CD4-positive, alpha-beta T cell (primary cell): Measurements from ENCODE around the gene FAM219A. TPM values are rescaled to one million over a fixed set of nuclear protein-coding genes. Genes with fewer than 3 reads are reported as not detected.

ENCODE experiments used
- ATAC-seq: fragments of 200-7000 bp; cut with Tn5 transposase; one replicate; pipeline ENCODE4 v1.10.0; 2022; ENCODE audit warnings: mild to moderate bottlenecking; ENCODE audit not compliant: poor library complexity
- CTCF ChIA-PET: fragments of 350-600 bp; sonication (Branson Sonifier 250); formaldehyde crosslinking; loops from one replicate; lab custom pipeline; 2021; ENCODE audit warnings: antibody characterized with exemption, inconsistent platforms; lab: Charles Lee
- POLR2A ChIA-PET: fragments of 350-600 bp; sonication (Branson Sonifier 250); formaldehyde crosslinking; loops from one replicate; lab custom pipeline; 2021; ENCODE audit warnings: antibody characterized with exemption, inconsistent platforms; lab: Charles Lee
- DNase-seq, 14 experiments: peaks; one replicate each; pipeline ENCODE4 v3.0.0-alpha.2; 2013 to 2020; ENCODE audit warnings: mixed read lengths in 2 of 14
- H3K27ac ChIP-seq, 2 donors: one replicate each; pipeline versions ENCODE4 v1.5.1 to v1.7.0; 2013; ENCODE audit warnings: low read length in 2 of 2, low read depth in 1 of 2, mild to moderate bottlenecking in 1 of 2
- H3K27me3 ChIP-seq, 2 experiments: 1 replicate in 1 of 2; 2 replicates in 1 of 2; pipeline versions ENCODE4 v1.6.1 to v1.7.0; 2013; ENCODE audit warnings: low read length in 2 of 2, control low read depth in 1 of 2, mild to moderate bottlenecking in 1 of 2, moderate library complexity in 1 of 2; ENCODE audit not compliant: insufficient read depth in 2 of 2, control insufficient read depth in 1 of 2
- H3K36me3 ChIP-seq: one replicate; pipeline ENCODE4 v1.6.1; 2013; ENCODE audit warnings: low read length, control low read depth; ENCODE audit not compliant: insufficient read depth
- H3K4me1 ChIP-seq: one replicate; pipeline ENCODE4 v1.6.1; 2013; ENCODE audit warnings: low read length, control low read depth; ENCODE audit not compliant: insufficient read depth
- H3K4me3 ChIP-seq: one replicate; pipeline ENCODE4 v1.5.1; 2013; ENCODE audit warnings: mild to moderate bottlenecking, low read length, moderate library complexity
- H3K9me3 ChIP-seq, 2 experiments: 1 replicate in 1 of 2; 2 replicates in 1 of 2; pipeline versions ENCODE4 v1.6.1 to v1.7.0; 2013; ENCODE audit warnings: low read length in 2 of 2, mild to moderate bottlenecking in 2 of 2, control low read depth in 1 of 2, moderate library complexity in 1 of 2; ENCODE audit not compliant: control insufficient read depth in 1 of 2, insufficient read depth in 1 of 2
- H3K27ac Mint-ChIP-seq: one replicate; pipeline ENCODE4 v1.8.0; 2020; ENCODE audit warnings: mixed read lengths
- H3K27me3 Mint-ChIP-seq: one replicate; pipeline ENCODE4 v1.8.0; 2021; ENCODE audit warnings: mixed read lengths
- H3K36me3 Mint-ChIP-seq: one replicate; pipeline ENCODE4 v1.8.0; 2021; ENCODE audit warnings: low read depth, mixed read lengths
- H3K4me1 Mint-ChIP-seq: one replicate; pipeline ENCODE4 v1.8.0; 2021; ENCODE audit warnings: low read depth, mixed read lengths
- H3K4me3 Mint-ChIP-seq: one replicate; pipeline ENCODE4 v1.8.0; 2020; ENCODE audit warnings: mild to moderate bottlenecking, mixed read lengths
- H3K9me3 Mint-ChIP-seq: one replicate; pipeline ENCODE4 v1.8.0; 2020; ENCODE audit warnings: mixed read lengths
- CTCF ChIP-seq: fragments of 200-600 bp; IDR thresholded peaks from one replicate; pipeline ENCODE4 v1.8.0; 2022; ENCODE audit warnings: antibody characterized with exemption, mild to moderate bottlenecking
- intact Hi-C, 2 experiments: fragments of 100-400 bp; cut with DNase I in 1 of 2; cut with micrococcal nuclease in 1 of 2; formaldehyde crosslinking; loops; one replicate each; pipeline versions ENCODE4 v1.15.1 to v1.9.0; 2023 to 2025; cut with DNase I, micrococcal nuclease
- total RNA-seq, 174 experiments: library from RNA in 2 of 174; stranded (reverse) in 2 of 174; gene quantifications; one replicate each; pipeline ENCODE4 v1.2.3 and lab custom pipeline; 2021 to 2026

The FAM219A gene
- total RNA-seq, 2 experiments from 2014 or later = 7.7 to 8.5 TPM

DNA sequence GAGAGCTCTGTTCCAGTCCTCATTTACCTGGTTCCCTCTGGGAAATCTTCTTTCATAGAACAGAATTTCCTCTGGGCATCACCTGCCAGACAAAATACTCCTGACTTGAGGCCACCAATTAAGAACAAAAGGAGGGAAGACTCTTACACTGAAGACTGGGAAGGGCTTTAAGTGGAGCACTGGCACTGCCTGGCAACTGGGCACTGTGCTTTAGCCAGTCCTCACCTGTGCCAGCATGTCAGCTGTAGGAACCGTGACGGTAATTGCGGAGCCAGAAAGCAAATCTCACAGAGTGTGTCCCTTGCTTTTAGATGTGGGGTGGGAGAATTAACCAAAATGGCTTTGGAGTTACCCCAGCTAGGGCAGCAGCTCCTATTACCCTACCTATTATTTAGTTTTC, 40.6 kb downstream of the FAM219A start:
- no peak overlapping the region for H3K27ac Mint-ChIP-seq
- peaks cover 3% of the 10 kb centered on the region for H3K36me3 Mint-ChIP-seq
- DNase-seq = no peak

DNA sequence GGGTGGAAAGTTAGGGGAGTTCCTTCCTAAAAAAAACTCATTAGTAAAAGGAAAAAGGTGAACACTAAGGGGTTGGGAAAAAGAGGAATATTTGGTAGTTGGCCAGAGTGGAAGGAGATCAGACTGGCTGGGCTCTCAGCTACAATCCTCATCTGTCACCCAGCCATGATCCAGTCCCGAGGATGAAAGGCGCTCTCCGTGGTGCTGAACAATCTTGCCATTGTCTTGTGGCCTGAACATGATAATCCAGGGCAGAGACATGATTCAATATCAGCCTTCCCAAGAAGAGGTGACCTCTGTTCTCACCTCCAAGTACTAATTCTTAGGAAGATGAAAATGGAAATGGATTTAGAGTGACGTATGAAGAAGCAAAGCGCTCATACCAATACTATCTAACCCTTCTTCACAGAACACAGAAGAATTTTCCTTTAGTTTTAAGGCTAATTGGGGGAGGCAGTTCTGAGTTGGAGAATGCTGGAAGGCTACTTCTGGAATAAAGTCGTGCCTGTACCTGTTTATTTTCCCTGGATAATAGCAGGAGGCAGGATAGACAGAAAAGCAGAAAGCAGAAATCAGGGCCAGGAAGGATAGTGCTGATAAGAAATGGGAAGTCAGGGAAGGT, 45.0 kb downstream of the FAM219A start:
- Histone ChIP-seq H3K27ac (no peak overlapping the region), H3K4me1 (no peaks in the 10 kb centered on the region), H3K9me3 (no peaks in the 10 kb centered on the region), H3K4me3 (no peak overlapping the region), H3K36me3 (no peaks in the 10 kb centered on the region), H3K27me3 (no peaks in the 10 kb centered on the region)
- Mint-ChIP-seq H3K4me3 (no peak overlapping the region), H3K9me3 (no peaks in the 10 kb centered on the region), H3K27me3 (no peaks in the 10 kb centered on the region), H3K4me1 (no peaks in the 10 kb centered on the region), H3K36me3 (peaks cover 3% of the 10 kb centered on the region), H3K27ac (no peak overlapping the region)
- no peak for TF ChIP-seq CTCF
- ATAC-seq (no peak), DNase-seq (peak in 7 of 14 experiments; percentile 5 to 28 (median 23))
- intact Hi-C loops = no loop called here
- ChIA-PET CTCF (no interaction called here), POLR2A (no interaction called here)

More for the DNA sequence above, 40.6 kb downstream of the FAM219A start:
- Mint-ChIP-seq H3K9me3 (no peaks in the 10 kb centered on the region), H3K27me3 (no peaks in the 10 kb centered on the region), H3K4me1 (no peaks in the 10 kb centered on the region), H3K4me3 (no peak overlapping the region)
- ChIA-PET POLR2A (no interaction called here), CTCF (no interaction called here)
- Histone ChIP-seq H3K4me1 (no peaks in the 10 kb centered on the region), H3K27me3 (no peaks in the 10 kb centered on the region), H3K4me3 (no peak overlapping the region), H3K36me3 (no peaks in the 10 kb centered on the region), H3K27ac (no peak overlapping the region), H3K9me3 (no peaks in the 10 kb centered on the region)
- ATAC-seq = no peak
- intact Hi-C loops = no loop called here
- no peak for TF ChIP-seq CTCF

- Histone ChIP-seq H3K27me3 (no peaks in the 10 kb centered on the region), H3K9me3 (no peaks in the 10 kb centered on the region), H3K27ac (no peak overlapping the region), H3K36me3 (no peaks in the 10 kb centered on the region), H3K4me3 (no peak overlapping the region), H3K4me1 (no peaks in the 10 kb centered on the region)
- ChIA-PET POLR2A (no interaction called here), CTCF (no interaction called here)
- Mint-ChIP-seq H3K4me3 (no peak overlapping the region), H3K36me3 (no peaks in the 10 kb centered on the region), H3K9me3 (no peaks in the 10 kb centered on the region), H3K27ac (no peak overlapping the region), H3K27me3 (no peaks in the 10 kb centered on the region), H3K4me1 (no peaks in the 10 kb centered on the region)
- intact Hi-C loops = no loop called here
- ATAC-seq (no peak), DNase-seq (no peak)
- no peak for TF ChIP-seq CTCF
Measured at GRCh38 chr9:34412336-34412735, 46.0 kb downstream of the FAM219A start.
